Adipose tissue (tissue), 3 donors: ENCODE data around the gene ATP6V1C2. TPM values are rescaled to one million over a fixed set of nuclear protein-coding genes. Genes with fewer than 3 reads are reported as not detected.

Experiments used
- polyA plus RNA-seq, 3 donors: library from polyadenylated mRNA; stranded (reverse); fragments of 200-250 nt; gene quantifications; one replicate each; pipeline ENCODE4 v1.2.3, GENCODE V29; 2013
- donor health status: healthy with polysubstance abuse.
- donor health status: Bipolar disorder and iron deficiency.
- donor health status: healthy.

ATP6V1C2 gene
- polyA plus RNA-seq, 3 donors, result 0.79 to 1.7 (median 0.82) TPM

Other genes with a start within 250 kb of the ATP6V1C2 start
- gene NOL10, start 31.7 kb upstream of the ATP6V1C2 start, polyA plus RNA-seq, result 10 to 100 TPM in 2 of 3 donors, 1 to 10 TPM in 1; 8.5 to 17.3 (median 16.1) TPM
- gene PDIA6, start 91.2 kb downstream of the ATP6V1C2 start, polyA plus RNA-seq, result 100 to 1,000 TPM in 2 of 3 donors, 10 to 100 TPM in 1; 71.5 to 164 (median 124) TPM
- under 1 TPM in 2 of 3 donors, not detected in 1; 0.03 to 0.93 TPM for gene KCNF1, start 190.3 kb downstream of the ATP6V1C2 start, polyA plus RNA-seq